HepG2 (cell line): Measurements from ENCODE around the gene IL32. TPM values are rescaled to one million over a fixed set of nuclear protein-coding genes. Genes with fewer than 3 reads are reported as not detected.
A peak's percentile ranks its signal among the peaks of the same experiment; 100 is the strongest.

Source experiments
- AHR ChIP-seq: IDR thresholded peaks from 2 replicates; pipeline ENCODE4 v1.6.1; 2018; ENCODE audit warnings: missing genetic modification reagents, missing compliant biosample characterization
- ASH2L ChIP-seq: fragments of 300-600, 200-600 bp; sonication (generic); IDR thresholded peaks from 2 replicates; pipeline ENCODE4 v1.7.0; 2017; ENCODE audit warnings: low read depth, mild to moderate bottlenecking, moderate library complexity, mixed read lengths, low read length; ENCODE audit not compliant: insufficient read length
- ATF3 ChIP-seq: sonication (generic); formaldehyde crosslinking; IDR thresholded peaks from 2 replicates; pipeline ENCODE4 v1.4.0; 2020; ENCODE audit warnings: missing genetic modification reagents
- CBX5 ChIP-seq: sonication (generic); formaldehyde crosslinking; IDR thresholded peaks from 2 replicates; pipeline ENCODE4 v1.4.0; 2020; ENCODE audit warnings: missing genetic modification reagents, borderline replicate concordance
- DPF2 ChIP-seq: sonication (generic); formaldehyde crosslinking; IDR thresholded peaks from 2 replicates; pipeline ENCODE4 v1.4.0; 2020; ENCODE audit warnings: mild to moderate bottlenecking, low read depth, missing genetic modification reagents, borderline replicate concordance
- ETS1 ChIP-seq: sonication (generic); formaldehyde crosslinking; IDR thresholded peaks from 2 replicates; pipeline ENCODE4 v1.4.0; 2020; ENCODE audit warnings: missing genetic modification reagents
- HMG20A ChIP-seq: IDR thresholded peaks from 2 replicates; pipeline ENCODE4 v1.6.1; 2016; ENCODE audit warnings: borderline replicate concordance
- HNF1B ChIP-seq: sonication (generic); formaldehyde crosslinking; IDR thresholded peaks from 2 replicates; pipeline ENCODE4 v1.5.1; 2020; ENCODE audit warnings: mild to moderate bottlenecking, moderate library complexity, missing genetic modification reagents
- IKZF4 ChIP-seq: sonication (generic); formaldehyde crosslinking; IDR thresholded peaks from 2 replicates; pipeline ENCODE4 v1.5.1; 2020; ENCODE audit warnings: borderline replicate concordance, mild to moderate bottlenecking, low read depth, missing genetic modification reagents; ENCODE audit errors: not compliant biosample characterization
- KLF16 ChIP-seq, 2 experiments: sonication (generic) in 1 of 2; formaldehyde crosslinking in 1 of 2; IDR thresholded peaks; 2 replicates each; pipeline versions ENCODE4 v1.6.1 to v1.8.0; 2016 to 2023; ENCODE audit warnings: missing genetic modification reagents in 2 of 2, missing compliant biosample characterization in 1 of 2
- MED1 ChIP-seq: sonication (generic); formaldehyde crosslinking; IDR thresholded peaks from 2 replicates; pipeline ENCODE4 v1.4.0; 2020; ENCODE audit warnings: missing genetic modification reagents
- PBX2 ChIP-seq: IDR thresholded peaks from 2 replicates; pipeline ENCODE4 v1.6.1; 2016; ENCODE audit warnings: control low read depth
- POLR2G ChIP-seq: fragments of 200-400 bp; formaldehyde crosslinking; IDR thresholded peaks from 2 replicates; pipeline ENCODE4 v1.6.1; 2018; ENCODE audit warnings: mild to moderate bottlenecking, low read depth, low read length, moderate library complexity
- SMAD3 ChIP-seq: sonication (generic); formaldehyde crosslinking; IDR thresholded peaks from 2 replicates; pipeline ENCODE4 v1.4.0; 2020; ENCODE audit warnings: missing genetic modification reagents
- SP1 ChIP-seq, 2 experiments: fragments of 450-650 bp in 1 of 2; sonication (generic) in 1 of 2; formaldehyde crosslinking in 1 of 2; IDR thresholded peaks; 2 replicates each; pipeline versions ENCODE4 v1.4.0 to v1.6.1; 2016 to 2020; ENCODE audit warnings: missing genetic modification reagents in 1 of 2
- ZBTB46 ChIP-seq: sonication (generic); formaldehyde crosslinking; IDR thresholded peaks from 2 replicates; pipeline ENCODE4 v1.4.0; 2020; ENCODE audit warnings: mild to moderate bottlenecking, missing genetic modification reagents, borderline replicate concordance
- ZNF761 ChIP-seq: sonication (generic); formaldehyde crosslinking; conservative IDR thresholded peaks from 2 replicates; pipeline ENCODE4 v1.4.0; 2020; ENCODE audit warnings: mild to moderate bottlenecking, missing genetic modification reagents
- polyA plus RNA-seq, 8 experiments: library from polyadenylated mRNA; depleted of rRNA in 3 of 8; stranded (reverse) in 7 of 8; unstranded in 1 of 8; fragments of >200 nt; fragmentation: Illumina TruSeq in 4 of 8; extraction: Trizol in 4 of 8; gene quantifications; 2 replicates each; pipeline versions ENCODE4 v1.2.1 to v1.2.3, GENCODE V29; 2011 to 2016; ENCODE audit warnings: low read depth in 4 of 8, missing spikeins in 1 of 8, mixed read lengths in 1 of 8; ENCODE audit not compliant: insufficient read depth in 1 of 8
- total RNA-seq, 5 experiments: library from RNA; depleted of rRNA; stranded (reverse); fragments of >200 nt; fragmentation: Illumina TruSeq; extraction: Trizol; gene quantifications; 2 replicates each; pipeline ENCODE4 v1.2.3, GENCODE V29; 2016; ENCODE audit warnings: low read depth in 1 of 5
- TF ChIP-seq, protein P1 (sequence below): sonication (generic); formaldehyde crosslinking; IDR thresholded peaks from 2 replicates; pipeline ENCODE4 v1.5.1; 2020; ENCODE audit warnings: mild to moderate bottlenecking, missing genetic modification reagents, moderate library complexity

IL32 gene
- total and polyA plus RNA-seq, 2 of the 13 experiments (the other 11 are each of a cell fraction or from before 2014, with no cell fraction given): 115 to 165 TPM

- TF ChIP-seq HMG20A (CRISPR knock-in tag): peak; percentile 52; the same call in 1 of the 2 replicates
- peak; percentile 100 for TF ChIP-seq ATF3 (CRISPR knock-in tag)
- 0 out of 2 replicates have a peak, but pooled peaks have one; percentile 85 for TF ChIP-seq ZNF761 (CRISPR knock-in tag)
- peak; percentile 8 for TF ChIP-seq IKZF4 (CRISPR knock-in tag)
- TF ChIP-seq HNF1B: peak; percentile 48
- TF ChIP-seq ASH2L: peak; percentile 70
- TF ChIP-seq SMAD3 (CRISPR knock-in tag): peak; percentile 19; the same call in 1 of the 2 replicates
- TF ChIP-seq AHR (CRISPR knock-in tag): peak; percentile 26; the same call in 1 of the 2 replicates
- TF ChIP-seq ZBTB46: peak; percentile 95; the same call in 1 of the 2 replicates
- peak; percentile 35; the same call in 1 of the 2 replicates for TF ChIP-seq DPF2 (CRISPR knock-in tag)
- TF ChIP-seq MED1 (CRISPR knock-in tag): peak; percentile 89
- no peak for TF ChIP-seq PBX2
- TF ChIP-seq, protein P1, sequence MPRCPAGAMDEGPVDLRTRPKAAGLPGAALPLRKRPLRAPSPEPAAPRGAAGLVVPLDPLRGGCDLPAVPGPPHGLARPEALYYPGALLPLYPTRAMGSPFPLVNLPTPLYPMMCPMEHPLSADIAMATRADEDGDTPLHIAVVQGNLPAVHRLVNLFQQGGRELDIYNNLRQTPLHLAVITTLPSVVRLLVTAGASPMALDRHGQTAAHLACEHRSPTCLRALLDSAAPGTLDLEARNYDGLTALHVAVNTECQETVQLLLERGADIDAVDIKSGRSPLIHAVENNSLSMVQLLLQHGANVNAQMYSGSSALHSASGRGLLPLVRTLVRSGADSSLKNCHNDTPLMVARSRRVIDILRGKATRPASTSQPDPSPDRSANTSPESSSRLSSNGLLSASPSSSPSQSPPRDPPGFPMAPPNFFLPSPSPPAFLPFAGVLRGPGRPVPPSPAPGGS (CRISPR knock-in tag): peak; percentile 53; the same call in 1 of the 2 replicates
- TF ChIP-seq ETS1 (CRISPR knock-in tag): peak; percentile 57; the same call in 1 of the 2 replicates
- TF ChIP-seq KLF16 (CRISPR knock-in tag; IDR thresholded peaks at IDR 0.05): peak in 1 of 2 experiments; percentile 83; a peak in 2 of 4 replicates
- peak; percentile 76 for TF ChIP-seq POLR2G
- no peak for TF ChIP-seq SP1 (IDR thresholded peaks at IDR 0.05)
- peak; percentile 55; the same call in 1 of the 2 replicates for TF ChIP-seq SP1 (CRISPR knock-in tag; IDR thresholded peaks at IDR 0.05)
- 0 out of 2 replicates have a peak, but pooled peaks have one; percentile 40 for TF ChIP-seq CBX5 (CRISPR knock-in tag)
Observed at GRCh38 chr16:3020604-3021448, 44.6 kb upstream of the IL32 start (continued).
